Glutamatergic neuron (in vitro differentiated cells): ENCODE results near the gene FAM222B. TPM values are rescaled to one million over a fixed set of nuclear protein-coding genes. Genes with fewer than 3 reads are reported as not detected.

ENCODE experiments used
- DNase-seq: peaks from one replicate; pipeline ENCODE4 v3.0.0; 2022
- H3K27ac Mint-ChIP-seq: one replicate; pipeline ENCODE4 v1.8.0; 2020; ENCODE audit warnings: mild to moderate bottlenecking, mixed read lengths, inconsistent platforms; ENCODE audit not compliant: unreplicated experiment
- H3K27me3 Mint-ChIP-seq: one replicate; pipeline ENCODE4 v1.8.0; 2020; ENCODE audit warnings: mild to moderate bottlenecking, moderate library complexity, mixed read lengths, inconsistent platforms; ENCODE audit not compliant: unreplicated experiment
- H3K36me3 Mint-ChIP-seq: one replicate; pipeline ENCODE4 v1.8.0; 2020; ENCODE audit warnings: mild to moderate bottlenecking, mixed read lengths, inconsistent platforms; ENCODE audit not compliant: unreplicated experiment
- H3K4me1 Mint-ChIP-seq: one replicate; pipeline ENCODE4 v1.8.0; 2020; ENCODE audit warnings: mild to moderate bottlenecking, low read depth, mixed read lengths, inconsistent platforms; ENCODE audit not compliant: unreplicated experiment
- H3K4me3 Mint-ChIP-seq: one replicate; pipeline ENCODE4 v1.8.0; 2020; ENCODE audit warnings: mild to moderate bottlenecking, mixed read lengths, inconsistent platforms; ENCODE audit not compliant: unreplicated experiment
- H3K9me3 Mint-ChIP-seq: one replicate; pipeline ENCODE4 v1.8.0; 2020; ENCODE audit warnings: mild to moderate bottlenecking, moderate library complexity, mixed read lengths, inconsistent platforms; ENCODE audit not compliant: unreplicated experiment
- CTCF ChIP-seq: fragments of 200-600 bp; sonication (generic); IDR thresholded peaks from one replicate; pipeline ENCODE4 v1.5.0; 2021; ENCODE audit not compliant: partially characterized antibody, unreplicated experiment
- total RNA-seq: library from RNA; stranded (reverse); fragmentation: NEBNext Ultra II Directional; extraction: Animal tissue kit (Norgen Biotek cat#: 25700); gene quantifications from one replicate; pipeline ENCODE4 v1.2.1, GENCODE V29; 2021; ENCODE audit not compliant: unreplicated experiment

Gene FAM222B
- total RNA-seq, 1 donor from 2014 or later: 44.0 TPM

- DNase-seq: no peak
- Mint-ChIP-seq H3K27me3 (peaks cover 16% of the 10 kb centered on the region), H3K4me3 (peak overlapping the region; percentile 8), H3K36me3 (peaks cover under 1% of the 10 kb centered on the region), H3K9me3 (peaks cover 15% of the 10 kb centered on the region), H3K4me1 (peaks cover 8% of the 10 kb centered on the region), H3K27ac (no peak overlapping the region)
- TF ChIP-seq CTCF: no peak
Observed at GRCh38 chr17:28729950-28730330, 112.7 kb downstream of the FAM222B start.

GRCh38 chr17:28728364-28729200 lies 114.0 kb downstream of the FAM222B start, which contains the start of gene NEK8:
TSS of gene NEK8 (plus strand) at chr17:28728788. CDS start at chr17:28728814, 26 bp downstream.
- TF ChIP-seq CTCF: no peak
- H3K27ac Mint-ChIP-seq: peak within 1 kb of the TSS; percentile 76
- peaks cover 11% of the 10 kb centered on the region for H3K4me1 Mint-ChIP-seq
- peaks cover 8% of the 10 kb centered on the region for H3K36me3 Mint-ChIP-seq
- H3K27me3 Mint-ChIP-seq: peaks cover 19% of the 10 kb centered on the region
- peak within 1 kb of the TSS; percentile 92 for H3K4me3 Mint-ChIP-seq
- DNase-seq: peak; percentile 95
- H3K9me3 Mint-ChIP-seq: peaks cover 19% of the 10 kb centered on the region

GRCh38 chr17:28726627-28727491 lies 115.7 kb downstream of the FAM222B start:
- Mint-ChIP-seq H3K36me3 (peaks cover 8% of the 10 kb centered on the region), H3K4me1 (peaks cover 14% of the 10 kb centered on the region), H3K27me3 (peaks cover 19% of the 10 kb centered on the region), H3K9me3 (peaks cover 19% of the 10 kb centered on the region), H3K4me3 (peak overlapping the region; percentile 92), H3K27ac (peak overlapping the region; percentile 17)
- peak; percentile 97 for DNase-seq
- TF ChIP-seq CTCF: peak; percentile 97

- peak; percentile 75 for DNase-seq
- H3K27ac Mint-ChIP-seq: peak within 1 kb of the TSS; percentile 91
- peaks cover 8% of the 10 kb centered on the region for H3K36me3 Mint-ChIP-seq
- H3K9me3 Mint-ChIP-seq: peaks cover 20% of the 10 kb centered on the region
- H3K27me3 Mint-ChIP-seq: peaks cover 19% of the 10 kb centered on the region
- peak within 1 kb of the TSS; percentile 94 for H3K4me3 Mint-ChIP-seq
- peaks cover 15% of the 10 kb centered on the region for H3K4me1 Mint-ChIP-seq
- TF ChIP-seq CTCF: no peak
Observed at GRCh38 chr17:28726226-28726626, 116.4 kb downstream of the FAM222B start, which contains the start of gene TLCD1. TSS of gene TLCD1 (minus strand) at chr17:28726233. CDS start at chr17:28726097, 136 bp downstream.
